ENCODE data around the gene MAD2L1BP.
A peak's percentile ranks its signal among the peaks of the same experiment; 100 is the strongest.

The MAD2L1BP gene

GRCh38 chr6:43667245-43668150 is 31.9 kb downstream of the MAD2L1BP start:
- DNase-seq: peak in 1 of 2 experiments; percentile 50

- peak in 1 of 2 experiments; percentile 39 for DNase-seq
Measured at GRCh38 chr6:43668151-43669028, 32.8 kb downstream of the MAD2L1BP start.

GRCh38 chr6:43669050-43669921 is 33.6 kb downstream of the MAD2L1BP start:
- DNase-seq: no peak

- no peak for DNase-seq
Measured at GRCh38 chr6:43669922-43670622, 34.4 kb downstream of the MAD2L1BP start.

- DNase-seq: no peak
Measured at GRCh38 chr6:43670623-43670986, 35.0 kb downstream of the MAD2L1BP start.

GRCh38 chr6:43671011-43671800 is 35.6 kb downstream of the MAD2L1BP start:
- DNase-seq: no peak

GRCh38 chr6:43671801-43672690 is 36.4 kb downstream of the MAD2L1BP start:
- no peak for DNase-seq

- DNase-seq: no peak
Measured at GRCh38 chr6:43673444-43674084, 37.9 kb downstream of the MAD2L1BP start.

GRCh38 chr6:43674291-43674690 is 38.7 kb downstream of the MAD2L1BP start:
- DNase-seq: no peak

- no peak for DNase-seq
Measured at GRCh38 chr6:43674921-43675320, 39.3 kb downstream of the MAD2L1BP start.

- DNase-seq: no peak
Measured at GRCh38 chr6:43676962-43677606, 41.4 kb downstream of the MAD2L1BP start.

GRCh38 chr6:43677759-43678158 is 42.1 kb downstream of the MAD2L1BP start:
- DNase-seq: no peak

- DNase-seq: no peak
Measured at GRCh38 chr6:43678341-43678740, 42.7 kb downstream of the MAD2L1BP start.

- no peak for DNase-seq
Measured at GRCh38 chr6:43679057-43679456, 43.4 kb downstream of the MAD2L1BP start.

- DNase-seq: no peak
Measured at GRCh38 chr6:43680308-43681200, 44.9 kb downstream of the MAD2L1BP start.

GRCh38 chr6:43681303-43681702 is 45.7 kb downstream of the MAD2L1BP start:
- DNase-seq: no peak

GRCh38 chr6:43682724-43683429 is 47.2 kb downstream of the MAD2L1BP start:
- no peak for DNase-seq
